Measurements from ENCODE around the gene FOXO3. TPM values are rescaled to one million over a fixed set of nuclear protein-coding genes. Genes with fewer than 3 reads are reported as not detected.

The FOXO3 gene
- total and polyA plus RNA-seq, 2 of the 8 experiments (the other 6 are each of a cell fraction or from before 2014, with no cell fraction given), result 13.1 to 19.3 TPM

- no peak for TF ChIP-seq CHD7 (IDR thresholded peaks at IDR 0.05; ENCODE audit: insufficient replicate concordance, low read length)
- TF ChIP-seq BCL11A (IDR thresholded peaks at IDR 0.05; ENCODE audit: low read depth in 2 of 2, low read length in 2 of 2), result no peak
- TF ChIP-seq MAX (IDR thresholded peaks at IDR 0.05), result no peak
- TF ChIP-seq SRF (IDR thresholded peaks at IDR 0.05; ENCODE audit: low read depth, low read length), result no peak
Measured at GRCh38 chr6:108685970-108686369, 125.3 kb downstream of the FOXO3 start (continued).
